ENCODE measurements around the gene ZNF486.
A peak's percentile ranks its signal among the peaks of the same experiment; 100 is the strongest.
"Not testable (repeated sequence)": the region's sequence is repeated elsewhere in the genome, so short reads cannot be mapped to it uniquely, and the experiment has no call there.

Gene ZNF486

DNA sequence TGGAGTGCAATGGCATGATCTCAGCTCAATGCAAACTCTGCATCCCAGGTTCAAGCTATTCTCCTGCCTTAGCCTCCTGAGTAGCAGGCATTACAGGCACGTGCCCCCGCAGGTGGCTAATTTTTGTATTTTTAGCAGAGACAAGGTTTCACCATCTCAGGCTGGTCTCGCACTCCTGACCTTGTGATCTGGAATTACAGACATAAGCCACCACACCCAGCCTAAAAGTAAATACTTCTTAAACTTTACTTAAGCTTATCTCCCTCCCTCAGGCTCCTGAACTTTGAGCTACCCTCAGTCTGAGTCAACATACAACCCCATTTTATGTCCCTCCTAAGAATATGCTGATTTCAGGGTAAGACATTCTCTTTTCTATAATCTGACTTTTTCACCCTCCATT lies 66.1 kb downstream of the ZNF486 start:
- no peak for DNase-seq (ENCODE audit: low spot score)

DNA sequence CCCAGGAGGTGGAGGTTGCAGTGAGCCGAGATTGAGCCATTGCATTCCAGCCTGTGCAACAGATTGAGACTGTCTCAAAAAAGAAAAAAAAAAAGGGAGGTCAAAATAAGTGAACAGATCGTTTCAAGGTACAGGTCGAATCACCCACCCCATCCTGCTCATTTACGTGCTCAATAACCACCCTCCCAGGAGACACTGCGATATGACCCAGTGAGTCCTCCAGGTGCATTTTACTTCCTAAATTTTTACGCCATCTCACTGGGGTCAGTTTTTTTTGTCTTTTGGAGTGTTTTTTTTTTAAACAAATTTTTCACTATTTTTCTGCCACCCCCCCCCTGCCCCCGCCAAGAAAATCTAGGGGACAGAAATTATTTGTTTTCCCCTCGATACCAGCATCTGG lies 68.1 kb downstream of the ZNF486 start:
- no peak for DNase-seq (ENCODE audit: low spot score)

DNA sequence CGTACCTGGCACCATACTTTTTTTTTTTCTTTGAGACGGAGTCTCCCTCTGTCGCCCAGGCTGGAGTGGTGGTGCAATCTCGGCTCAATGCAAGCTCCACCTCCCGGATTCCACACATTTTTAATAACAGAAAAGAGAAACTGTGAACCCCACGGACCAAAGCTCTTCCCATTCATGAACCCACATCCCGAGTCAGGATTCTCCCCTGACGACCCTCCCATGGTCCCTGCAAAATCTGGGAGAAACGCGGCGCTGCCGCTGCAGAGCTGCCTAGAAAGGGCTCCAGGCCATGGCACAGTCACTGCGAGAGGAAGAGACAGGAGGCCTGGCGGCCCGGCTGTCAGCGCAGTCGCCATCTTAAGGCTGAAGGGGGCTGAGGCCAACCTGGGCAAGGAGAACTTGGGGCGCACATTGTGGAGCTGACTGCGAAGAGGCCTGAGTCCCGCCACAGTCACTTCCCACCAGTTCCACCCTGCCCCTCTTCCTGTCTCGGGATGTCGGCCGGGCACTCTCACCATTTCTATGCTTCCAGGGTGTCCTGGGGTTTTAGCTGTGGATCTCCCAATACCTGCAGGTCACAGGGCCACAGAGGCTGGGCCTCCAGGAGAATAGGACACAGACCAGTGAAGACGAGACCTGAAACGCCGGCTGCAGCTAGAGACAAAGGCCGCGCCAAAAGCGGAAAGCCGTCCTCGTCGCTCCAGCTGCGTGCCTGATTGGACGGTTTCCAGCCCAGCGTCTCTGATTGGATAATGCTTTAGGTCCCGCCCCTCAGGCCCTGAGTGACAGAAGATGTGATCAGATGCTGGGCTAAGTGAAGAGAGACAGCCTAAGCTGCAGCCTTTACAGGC lies 71.0 kb downstream of the ZNF486 start:
- DNase-seq (ENCODE audit: low spot score), result peak; percentile 96

DNA sequence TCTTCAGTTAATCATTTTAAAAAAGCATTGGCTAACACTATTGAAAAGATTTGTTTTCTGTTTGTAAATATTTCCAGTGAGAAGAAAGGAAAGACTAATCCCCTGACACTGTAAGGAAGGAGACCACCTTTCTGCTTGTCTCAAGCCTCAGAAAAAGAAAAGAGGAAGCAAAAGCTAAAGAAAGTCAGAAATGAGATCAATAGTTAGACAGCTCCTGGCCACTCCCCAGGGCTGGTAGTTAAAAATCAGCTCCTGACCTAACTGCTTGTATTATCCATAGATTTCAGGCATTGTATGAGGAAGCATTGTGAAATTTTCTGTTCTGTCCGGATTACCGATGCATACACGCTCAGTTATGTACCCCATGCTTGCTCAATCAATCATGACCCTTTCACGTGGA lies 76.6 kb downstream of the ZNF486 start:
- DNase-seq (ENCODE audit: low spot score), result no peak

DNA sequence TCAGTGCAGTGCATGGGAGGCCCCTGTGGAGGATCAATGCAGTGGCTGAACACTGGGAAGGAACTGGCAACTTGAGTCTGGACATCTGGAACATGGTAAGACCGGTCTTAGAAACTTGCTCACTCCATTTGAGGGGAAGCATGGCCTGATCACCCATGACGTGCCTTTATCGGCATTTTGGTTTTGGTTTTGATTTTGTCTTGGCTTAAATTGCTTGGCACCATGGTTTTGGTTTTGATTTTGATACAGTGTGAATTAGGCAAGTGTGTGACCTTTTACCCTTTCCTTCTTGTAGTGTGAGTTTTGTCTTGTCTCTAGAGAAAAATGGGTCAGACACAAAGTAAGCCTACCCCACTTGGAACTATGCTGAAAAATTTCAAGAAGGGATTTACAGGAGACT lies 77.3 kb downstream of the ZNF486 start:
- no peak for DNase-seq (ENCODE audit: low spot score)

DNA sequence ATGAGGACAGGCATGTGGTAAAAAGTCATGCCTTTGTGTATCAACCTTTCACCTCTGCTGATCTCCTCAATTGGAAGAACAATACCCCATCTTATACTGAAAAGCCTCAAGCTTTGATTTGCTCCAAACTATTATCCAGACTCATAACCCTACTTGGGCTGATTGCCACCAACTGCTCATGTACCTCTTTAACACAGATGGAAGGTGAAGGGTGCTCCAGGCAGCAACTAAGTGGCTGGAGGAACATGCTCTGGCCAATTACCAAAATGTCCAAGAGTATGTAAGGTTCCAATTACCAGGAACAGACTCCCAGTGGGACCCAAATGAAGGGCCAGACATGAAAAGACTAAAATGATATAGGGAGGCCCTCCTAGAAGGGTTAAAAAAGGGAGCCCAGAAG lies 78.3 kb downstream of the ZNF486 start:
- DNase-seq (ENCODE audit: low spot score), result no peak

DNA sequence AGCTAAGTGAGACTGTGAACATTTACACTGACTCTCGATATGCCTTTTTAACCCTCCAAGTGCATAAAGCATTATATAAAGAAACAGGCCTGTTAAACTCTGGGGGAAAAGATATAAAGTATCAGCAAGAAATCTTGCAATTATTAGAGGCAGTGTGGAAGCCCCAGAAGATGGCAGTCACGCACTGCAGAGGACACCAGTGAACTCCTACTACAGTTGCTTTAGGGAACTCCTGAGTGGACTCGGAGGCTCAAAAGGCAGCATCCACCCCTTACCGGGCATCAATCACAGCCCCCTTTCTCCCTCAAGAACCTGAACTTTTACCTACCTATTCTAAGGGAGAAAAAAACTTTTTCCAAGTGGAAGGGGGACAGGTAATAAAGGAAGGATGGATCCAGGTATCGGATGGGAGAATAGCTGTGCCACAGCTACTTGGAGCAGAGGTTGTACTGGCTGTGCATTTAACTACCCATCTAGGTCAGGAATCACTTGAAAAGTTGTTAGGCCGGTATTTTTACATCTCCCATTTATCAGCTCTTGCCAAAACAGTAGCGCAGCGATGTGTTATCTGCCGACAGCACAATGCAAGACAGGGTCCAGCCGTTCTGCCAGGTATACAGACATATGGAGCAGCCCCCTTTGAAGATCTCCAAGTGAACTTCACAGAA lies 80.1 kb downstream of the ZNF486 start:
- peak; percentile 76 for DNase-seq (ENCODE audit: low spot score)

DNA sequence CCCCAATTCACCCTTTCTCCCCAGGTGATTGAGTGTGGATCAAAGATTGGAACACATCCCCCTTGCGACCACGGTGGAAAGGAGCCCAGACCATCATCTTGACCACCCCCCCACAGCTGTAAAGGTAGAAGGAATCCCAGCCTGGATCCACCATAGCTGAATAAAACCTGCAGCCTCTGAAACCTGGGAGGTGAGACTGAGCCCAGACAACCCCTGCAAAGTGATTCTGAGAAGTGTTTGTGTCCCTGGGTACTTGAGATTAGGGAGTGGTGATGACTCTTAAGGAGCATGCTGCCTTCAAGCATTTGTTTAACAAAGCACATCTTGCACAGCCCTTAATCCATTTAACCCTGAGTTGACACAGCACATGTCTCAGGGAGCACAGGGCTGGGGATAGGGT lies 81.2 kb downstream of the ZNF486 start:
- DNase-seq (ENCODE audit: low spot score), result not testable (repeated sequence)

Measured in Ammon's horn (tissue), 1 donor.